ENCODE measurements around the gene NAV3.

DNA sequence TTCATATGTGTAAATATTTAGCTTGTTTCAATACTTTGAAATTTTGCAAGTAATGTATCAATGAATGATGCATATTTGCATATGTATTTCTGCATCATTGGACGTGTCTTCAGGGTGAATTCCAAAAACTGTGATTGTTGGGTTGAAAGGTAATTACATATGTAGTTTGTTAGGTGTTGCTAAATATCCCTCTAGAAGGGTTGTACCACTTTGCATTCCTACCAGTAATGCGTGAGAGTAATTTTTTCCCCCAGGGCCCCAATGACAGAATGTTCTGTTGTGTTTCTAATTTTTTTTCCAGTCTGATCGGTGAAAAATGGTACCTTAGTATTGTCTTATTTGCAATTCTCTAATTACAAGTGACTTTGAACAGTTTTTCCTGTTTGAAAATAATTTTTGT lies 408.9 kb downstream of the NAV3 start:
- TF ChIP-seq POLR2AphosphoS5 (IDR thresholded peaks at IDR 0.05; ENCODE audit: low read depth, low read length) (no peak), GATA2 (CRISPR knock-in tag; IDR thresholded peaks at IDR 0.05) (no peak), CTCF (IDR thresholded peaks at IDR 0.05) (no peak), EZH2phosphoT487 (IDR thresholded peaks at IDR 0.05; ENCODE audit: borderline replicate concordance, low read depth) (no peak), TEAD4 (IDR thresholded peaks at IDR 0.05; ENCODE audit: borderline replicate concordance, insufficient read depth) (no peak), NRF1 (IDR thresholded peaks at IDR 0.05; ENCODE audit: low read depth, low read length) (no peak), RCOR1 (IDR thresholded peaks at IDR 0.05; ENCODE audit: low read length) (no peak), MXI1 (IDR thresholded peaks at IDR 0.05; ENCODE audit: low read depth, low read length) (no peak), USF1 (IDR thresholded peaks at IDR 0.05; ENCODE audit: borderline replicate concordance, low read depth) (no peak), ELF1 (IDR thresholded peaks at IDR 0.05) (no peak)
- TF ChIP-seq, protein P1, sequence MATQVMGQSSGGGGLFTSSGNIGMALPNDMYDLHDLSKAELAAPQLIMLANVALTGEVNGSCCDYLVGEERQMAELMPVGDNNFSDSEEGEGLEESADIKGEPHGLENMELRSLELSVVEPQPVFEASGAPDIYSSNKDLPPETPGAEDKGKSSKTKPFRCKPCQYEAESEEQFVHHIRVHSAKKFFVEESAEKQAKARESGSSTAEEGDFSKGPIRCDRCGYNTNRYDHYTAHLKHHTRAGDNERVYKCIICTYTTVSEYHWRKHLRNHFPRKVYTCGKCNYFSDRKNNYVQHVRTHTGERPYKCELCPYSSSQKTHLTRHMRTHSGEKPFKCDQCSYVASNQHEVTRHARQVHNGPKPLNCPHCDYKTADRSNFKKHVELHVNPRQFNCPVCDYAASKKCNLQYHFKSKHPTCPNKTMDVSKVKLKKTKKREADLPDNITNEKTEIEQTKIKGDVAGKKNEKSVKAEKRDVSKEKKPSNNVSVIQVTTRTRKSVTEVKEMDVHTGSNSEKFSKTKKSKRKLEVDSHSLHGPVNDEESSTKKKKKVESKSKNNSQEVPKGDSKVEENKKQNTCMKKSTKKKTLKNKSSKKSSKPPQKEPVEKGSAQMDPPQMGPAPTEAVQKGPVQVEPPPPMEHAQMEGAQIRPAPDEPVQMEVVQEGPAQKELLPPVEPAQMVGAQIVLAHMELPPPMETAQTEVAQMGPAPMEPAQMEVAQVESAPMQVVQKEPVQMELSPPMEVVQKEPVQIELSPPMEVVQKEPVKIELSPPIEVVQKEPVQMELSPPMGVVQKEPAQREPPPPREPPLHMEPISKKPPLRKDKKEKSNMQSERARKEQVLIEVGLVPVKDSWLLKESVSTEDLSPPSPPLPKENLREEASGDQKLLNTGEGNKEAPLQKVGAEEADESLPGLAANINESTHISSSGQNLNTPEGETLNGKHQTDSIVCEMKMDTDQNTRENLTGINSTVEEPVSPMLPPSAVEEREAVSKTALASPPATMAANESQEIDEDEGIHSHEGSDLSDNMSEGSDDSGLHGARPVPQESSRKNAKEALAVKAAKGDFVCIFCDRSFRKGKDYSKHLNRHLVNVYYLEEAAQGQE (IDR thresholded peaks at IDR 0.05; ENCODE audit: low read depth, low read length): no peak
